HL-60 (cell line): ENCODE results near the gene TIPARP.

Source experiments
- GABPA ChIP-seq: IDR thresholded peaks from 2 replicates; pipeline ENCODE4 v1.6.1; 2012; ENCODE audit warnings: low read depth
- POLR2AphosphoS5 ChIP-seq: IDR thresholded peaks from 2 replicates; pipeline ENCODE4 v1.6.1; 2012; ENCODE audit warnings: low read depth
- SPI1 ChIP-seq: IDR thresholded peaks from 2 replicates; pipeline ENCODE4 v1.6.1; 2012; ENCODE audit warnings: low read depth, mild to moderate bottlenecking, borderline replicate concordance
- TF ChIP-seq, protein P1 (sequence below): IDR thresholded peaks from one replicate; pipeline ENCODE4 v1.5.1; 2011; ENCODE audit warnings: low read length, control low read depth, inconsistent platforms; ENCODE audit not compliant: insufficient read depth
- TF ChIP-seq, protein P2 (sequence below): IDR thresholded peaks from 2 replicates; pipeline ENCODE4 v1.6.1; 2012; ENCODE audit warnings: low read depth; ENCODE audit not compliant: insufficient replicate concordance

DNA sequence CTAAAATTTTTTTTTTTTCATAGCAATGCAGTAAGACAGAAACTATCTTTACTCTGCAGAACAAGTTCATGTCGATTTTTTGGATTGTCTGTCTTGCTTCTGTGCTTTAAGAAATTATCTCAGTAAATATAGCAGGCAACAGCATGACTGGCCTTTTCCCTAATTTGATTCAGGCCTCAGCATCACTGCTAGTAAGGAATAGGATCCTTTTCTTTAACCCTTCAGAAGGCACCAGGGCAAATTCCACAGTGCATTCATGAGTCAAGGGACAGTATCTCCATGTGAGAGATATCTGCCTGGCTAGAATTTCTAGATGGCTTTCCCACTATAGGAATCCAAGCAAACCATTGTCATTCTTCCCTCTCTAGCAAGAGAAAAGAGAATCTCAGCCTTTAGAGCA, 71.4 kb downstream of the TIPARP start:
- TF ChIP-seq, protein P1, sequence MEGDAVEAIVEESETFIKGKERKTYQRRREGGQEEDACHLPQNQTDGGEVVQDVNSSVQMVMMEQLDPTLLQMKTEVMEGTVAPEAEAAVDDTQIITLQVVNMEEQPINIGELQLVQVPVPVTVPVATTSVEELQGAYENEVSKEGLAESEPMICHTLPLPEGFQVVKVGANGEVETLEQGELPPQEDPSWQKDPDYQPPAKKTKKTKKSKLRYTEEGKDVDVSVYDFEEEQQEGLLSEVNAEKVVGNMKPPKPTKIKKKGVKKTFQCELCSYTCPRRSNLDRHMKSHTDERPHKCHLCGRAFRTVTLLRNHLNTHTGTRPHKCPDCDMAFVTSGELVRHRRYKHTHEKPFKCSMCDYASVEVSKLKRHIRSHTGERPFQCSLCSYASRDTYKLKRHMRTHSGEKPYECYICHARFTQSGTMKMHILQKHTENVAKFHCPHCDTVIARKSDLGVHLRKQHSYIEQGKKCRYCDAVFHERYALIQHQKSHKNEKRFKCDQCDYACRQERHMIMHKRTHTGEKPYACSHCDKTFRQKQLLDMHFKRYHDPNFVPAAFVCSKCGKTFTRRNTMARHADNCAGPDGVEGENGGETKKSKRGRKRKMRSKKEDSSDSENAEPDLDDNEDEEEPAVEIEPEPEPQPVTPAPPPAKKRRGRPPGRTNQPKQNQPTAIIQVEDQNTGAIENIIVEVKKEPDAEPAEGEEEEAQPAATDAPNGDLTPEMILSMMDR = no peak
- no peak for TF ChIP-seq GABPA
- TF ChIP-seq POLR2AphosphoS5 = no peak
- TF ChIP-seq, protein P2, sequence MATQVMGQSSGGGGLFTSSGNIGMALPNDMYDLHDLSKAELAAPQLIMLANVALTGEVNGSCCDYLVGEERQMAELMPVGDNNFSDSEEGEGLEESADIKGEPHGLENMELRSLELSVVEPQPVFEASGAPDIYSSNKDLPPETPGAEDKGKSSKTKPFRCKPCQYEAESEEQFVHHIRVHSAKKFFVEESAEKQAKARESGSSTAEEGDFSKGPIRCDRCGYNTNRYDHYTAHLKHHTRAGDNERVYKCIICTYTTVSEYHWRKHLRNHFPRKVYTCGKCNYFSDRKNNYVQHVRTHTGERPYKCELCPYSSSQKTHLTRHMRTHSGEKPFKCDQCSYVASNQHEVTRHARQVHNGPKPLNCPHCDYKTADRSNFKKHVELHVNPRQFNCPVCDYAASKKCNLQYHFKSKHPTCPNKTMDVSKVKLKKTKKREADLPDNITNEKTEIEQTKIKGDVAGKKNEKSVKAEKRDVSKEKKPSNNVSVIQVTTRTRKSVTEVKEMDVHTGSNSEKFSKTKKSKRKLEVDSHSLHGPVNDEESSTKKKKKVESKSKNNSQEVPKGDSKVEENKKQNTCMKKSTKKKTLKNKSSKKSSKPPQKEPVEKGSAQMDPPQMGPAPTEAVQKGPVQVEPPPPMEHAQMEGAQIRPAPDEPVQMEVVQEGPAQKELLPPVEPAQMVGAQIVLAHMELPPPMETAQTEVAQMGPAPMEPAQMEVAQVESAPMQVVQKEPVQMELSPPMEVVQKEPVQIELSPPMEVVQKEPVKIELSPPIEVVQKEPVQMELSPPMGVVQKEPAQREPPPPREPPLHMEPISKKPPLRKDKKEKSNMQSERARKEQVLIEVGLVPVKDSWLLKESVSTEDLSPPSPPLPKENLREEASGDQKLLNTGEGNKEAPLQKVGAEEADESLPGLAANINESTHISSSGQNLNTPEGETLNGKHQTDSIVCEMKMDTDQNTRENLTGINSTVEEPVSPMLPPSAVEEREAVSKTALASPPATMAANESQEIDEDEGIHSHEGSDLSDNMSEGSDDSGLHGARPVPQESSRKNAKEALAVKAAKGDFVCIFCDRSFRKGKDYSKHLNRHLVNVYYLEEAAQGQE = no peak
- TF ChIP-seq SPI1 = no peak
